HG03045 (cell line): ENCODE measurements around the gene ARHGAP12.

Experiments
- ATAC-seq: cut with Tn5 transposase; IDR thresholded peaks from one replicate; pipeline ENCODE4 v1.9.1; 2021; ENCODE audit warnings: mild to moderate bottlenecking, moderate library complexity; ENCODE audit not compliant: unreplicated experiment

ARHGAP12 gene

GRCh38 chr10:31830887-31831286 is 97.7 kb downstream of the ARHGAP12 start:
- no peak for ATAC-seq

- ATAC-seq = no peak
These were observed 98.9 kb downstream of the ARHGAP12 start for GRCh38 chr10:31829776-31830175.

- no peak for ATAC-seq
These were observed 105.3 kb downstream of the ARHGAP12 start for GRCh38 chr10:31823358-31823757.

- no peak for ATAC-seq
These were observed 105.9 kb downstream of the ARHGAP12 start for GRCh38 chr10:31822616-31823318.

- ATAC-seq = no peak
These were observed 106.5 kb downstream of the ARHGAP12 start for GRCh38 chr10:31822150-31822549.

- ATAC-seq = no peak
These were observed 107.8 kb downstream of the ARHGAP12 start for GRCh38 chr10:31820778-31821369.

GRCh38 chr10:31820096-31820495 is 108.5 kb downstream of the ARHGAP12 start:
- no peak for ATAC-seq

GRCh38 chr10:31819391-31819820 is 109.2 kb downstream of the ARHGAP12 start:
- no peak for ATAC-seq

- ATAC-seq = no peak
These were observed 112.3 kb downstream of the ARHGAP12 start for GRCh38 chr10:31816318-31816717.

- ATAC-seq = no peak
These were observed 120.1 kb downstream of the ARHGAP12 start for GRCh38 chr10:31808258-31809218.

GRCh38 chr10:31804352-31804810 is 124.2 kb downstream of the ARHGAP12 start:
- no peak for ATAC-seq

GRCh38 chr10:31803606-31804351 is 124.9 kb downstream of the ARHGAP12 start:
- no peak for ATAC-seq

GRCh38 chr10:31799181-31799580 is 129.4 kb downstream of the ARHGAP12 start:
- ATAC-seq = no peak

GRCh38 chr10:31792745-31793144 is 135.9 kb downstream of the ARHGAP12 start:
- no peak for ATAC-seq

- ATAC-seq = no peak
These were observed 139.1 kb downstream of the ARHGAP12 start for GRCh38 chr10:31789555-31789954.

GRCh38 chr10:31782701-31783100 is 145.9 kb downstream of the ARHGAP12 start:
- ATAC-seq = no peak

GRCh38 chr10:31780717-31781116 is 147.9 kb downstream of the ARHGAP12 start:
- ATAC-seq = no peak

- ATAC-seq = no peak
These were observed 150.0 kb downstream of the ARHGAP12 start for GRCh38 chr10:31778627-31779026.

- no peak for ATAC-seq
These were observed 152.5 kb downstream of the ARHGAP12 start for GRCh38 chr10:31776159-31776558.

- ATAC-seq = no peak
These were observed 153.5 kb downstream of the ARHGAP12 start for GRCh38 chr10:31774928-31775650.
